Measurements from ENCODE around the gene C21orf58.
A peak's percentile ranks its signal among the peaks of the same experiment; 100 is the strongest.

C21orf58 gene

DNA sequence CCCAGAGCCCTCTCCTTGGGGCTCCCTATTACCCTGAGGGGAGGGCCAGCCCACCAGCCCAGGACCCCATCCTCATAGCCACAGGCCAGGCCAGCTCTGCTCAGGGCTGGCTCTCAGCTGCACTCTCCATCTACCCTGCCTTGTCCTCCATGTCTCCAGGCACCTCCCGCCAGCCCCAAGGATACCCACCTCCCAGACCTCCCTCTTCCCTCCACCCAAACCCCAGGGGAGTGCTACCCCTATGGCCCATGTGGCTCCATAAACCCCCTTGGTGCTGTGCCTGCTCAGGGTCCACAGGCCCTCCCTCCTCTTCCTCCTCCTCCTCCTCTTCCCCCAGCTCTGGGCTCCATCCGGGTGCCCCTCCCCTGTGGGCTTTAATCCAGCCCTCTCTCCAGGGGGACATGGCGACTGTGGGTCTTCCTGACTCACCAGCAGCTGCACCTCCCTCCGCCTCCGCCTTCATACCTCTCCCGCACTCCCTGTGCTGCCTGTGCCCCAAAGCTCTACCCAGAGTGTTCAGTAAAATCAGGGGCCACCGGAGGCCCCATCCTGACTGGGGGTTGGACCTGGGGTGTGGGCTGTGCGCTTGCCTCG lies 28.4 kb downstream of the C21orf58 start:
- DNase-seq (ENCODE audit: low spot score) = no peak

- no peak for DNase-seq (ENCODE audit: low spot score)
These were observed 29.0 kb downstream of the C21orf58 start for GRCh38 chr21:46294647-46295176.

DNA sequence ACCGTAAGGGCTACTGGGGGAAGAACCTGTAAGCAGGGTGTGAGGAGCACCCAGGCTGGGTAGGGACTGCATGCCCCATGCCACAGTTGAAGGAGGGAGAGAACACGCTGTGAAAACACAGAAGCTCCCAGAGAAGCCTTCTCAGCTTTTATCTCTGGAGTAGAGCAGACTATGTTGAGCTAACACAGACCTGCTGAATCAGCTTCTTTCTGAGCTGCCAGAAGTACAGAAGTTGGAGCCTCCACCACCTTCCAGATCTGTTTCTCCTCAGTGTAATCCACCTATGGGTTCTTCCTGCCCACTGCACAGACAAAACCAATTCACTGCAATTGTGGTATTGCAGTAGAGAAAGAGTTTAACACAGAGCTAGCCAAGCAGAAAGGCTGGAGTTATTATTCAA lies 32.1 kb downstream of the C21orf58 start:
- no peak for DNase-seq (ENCODE audit: low spot score)

DNA sequence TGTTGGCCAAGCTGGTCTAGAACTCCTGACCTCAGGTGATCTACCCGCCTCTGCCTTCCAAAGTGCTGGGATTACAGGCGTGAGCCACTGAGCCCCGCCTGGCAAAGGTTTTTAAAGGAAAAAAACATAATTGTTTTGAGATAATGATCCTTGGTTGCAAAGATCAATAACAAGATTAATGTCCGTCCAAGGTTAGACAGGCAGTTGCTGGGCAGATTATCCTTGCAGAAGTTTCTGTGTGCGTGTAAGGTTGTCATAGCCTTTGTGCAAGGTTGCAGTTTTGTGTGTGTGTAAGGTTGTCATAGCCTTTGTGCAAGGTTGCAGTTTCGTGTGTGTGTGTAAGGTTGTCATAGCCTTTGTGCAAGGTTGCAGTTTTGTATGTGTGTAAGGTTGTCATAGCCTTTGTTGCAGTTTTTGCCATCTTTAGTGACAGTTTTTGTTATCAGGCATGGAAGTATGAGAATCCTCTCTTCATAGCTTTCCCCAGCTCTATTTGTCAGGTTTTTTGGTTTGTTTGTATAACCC lies 34.0 kb downstream of the C21orf58 start:
- no peak for DNase-seq (ENCODE audit: low spot score)

GRCh38 chr21:46287541-46287940 lies 36.1 kb downstream of the C21orf58 start:
- DNase-seq (ENCODE audit: low spot score) = no peak

- DNase-seq (ENCODE audit: low spot score) = no peak
These were observed 37.0 kb downstream of the C21orf58 start for GRCh38 chr21:46286648-46287002.

DNA sequence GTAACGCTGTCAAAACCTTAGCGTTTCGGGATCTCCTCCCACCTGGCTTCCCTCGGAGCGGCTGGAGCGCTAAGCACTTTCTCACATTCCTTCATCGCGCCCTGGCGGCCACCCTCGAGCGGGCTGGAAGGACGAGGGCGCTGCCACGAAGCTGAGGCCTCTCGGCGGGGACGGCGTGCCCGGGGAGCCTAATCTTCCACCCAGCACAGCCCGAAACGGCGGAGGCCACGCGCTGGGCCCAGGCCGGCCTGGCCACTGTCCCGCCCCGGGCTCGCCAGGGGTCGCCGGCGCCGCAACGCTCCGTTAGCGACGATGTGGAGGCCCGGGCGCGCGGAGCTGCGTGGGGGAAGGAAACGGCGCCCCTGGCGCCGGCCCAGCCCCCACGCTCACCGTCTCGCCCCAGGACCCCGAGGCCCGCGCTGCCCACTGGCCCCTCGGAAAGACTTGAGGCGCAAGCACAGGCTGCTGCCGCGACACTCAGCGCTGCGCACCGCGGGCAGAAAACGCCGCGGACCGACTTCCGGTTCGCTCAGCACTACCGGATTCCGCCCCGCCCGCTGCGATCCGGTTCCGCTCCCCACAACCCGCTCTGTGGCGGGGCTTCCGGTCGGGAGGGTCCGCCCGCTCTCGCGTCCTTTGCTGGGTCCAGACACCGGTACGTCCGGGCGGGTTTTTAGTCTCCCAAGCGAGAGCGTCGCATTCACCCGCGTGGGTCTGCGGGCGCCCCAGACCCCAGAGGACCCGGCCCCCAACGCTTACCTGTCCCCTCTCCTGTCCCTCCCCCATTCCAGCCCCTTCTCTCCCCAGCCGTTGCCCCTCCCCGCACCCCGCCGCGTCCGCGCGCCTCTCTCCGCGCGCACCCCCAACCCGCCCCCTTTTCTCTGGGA lies 37.7 kb downstream of the C21orf58 start, which contains the start of gene YBEY:
TSS of gene YBEY (plus strand) at position 582 of the 887 bp plus-strand sequence. CDS start 572 bp downstream, outside the sequence.
- DNase-seq (ENCODE audit: low spot score) = peak; percentile 91

- DNase-seq (ENCODE audit: low spot score) = no peak
These were observed 38.4 kb downstream of the C21orf58 start, which contains the start of gene MCM3AP for GRCh38 chr21:46285206-46285661. Gene MCM3AP (minus strand): TSS chr21:46285611. CDS start chr21:46285286, 325 bp downstream.

- DNase-seq (ENCODE audit: low spot score) = no peak
These were observed 38.9 kb downstream of the C21orf58 start for GRCh38 chr21:46284733-46285132.

GRCh38 chr21:46284077-46284644 lies 39.5 kb downstream of the C21orf58 start:
- no peak for DNase-seq (ENCODE audit: low spot score)

DNA sequence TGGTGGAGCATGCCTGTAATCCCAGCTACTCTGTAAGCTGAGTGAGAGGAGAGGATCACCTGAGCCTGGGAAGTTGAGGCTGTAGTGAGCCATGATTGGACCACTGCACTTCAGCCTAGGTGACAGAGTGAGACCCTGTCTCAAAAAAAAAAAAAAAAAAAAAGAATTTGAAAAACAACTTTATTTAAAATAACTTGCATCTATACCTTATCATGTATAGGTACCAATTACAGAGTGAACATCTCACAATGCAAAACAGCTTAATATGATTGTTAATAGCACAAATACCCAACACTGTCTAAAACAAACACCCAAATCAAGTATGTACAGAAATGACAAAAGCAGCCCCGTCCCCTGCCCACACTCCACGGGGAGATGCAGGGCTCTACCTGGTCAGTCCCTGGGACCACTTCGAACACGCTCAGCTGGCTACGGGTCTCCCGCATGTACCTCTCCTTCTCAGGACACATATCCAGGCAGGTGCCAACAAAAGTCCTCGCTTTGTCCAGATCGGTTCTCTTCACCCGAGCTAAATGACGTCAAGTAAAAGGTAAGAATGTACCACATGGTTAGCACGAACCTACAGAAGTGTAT lies 48.8 kb downstream of the C21orf58 start:
- DNase-seq (ENCODE audit: low spot score) = no peak

DNA sequence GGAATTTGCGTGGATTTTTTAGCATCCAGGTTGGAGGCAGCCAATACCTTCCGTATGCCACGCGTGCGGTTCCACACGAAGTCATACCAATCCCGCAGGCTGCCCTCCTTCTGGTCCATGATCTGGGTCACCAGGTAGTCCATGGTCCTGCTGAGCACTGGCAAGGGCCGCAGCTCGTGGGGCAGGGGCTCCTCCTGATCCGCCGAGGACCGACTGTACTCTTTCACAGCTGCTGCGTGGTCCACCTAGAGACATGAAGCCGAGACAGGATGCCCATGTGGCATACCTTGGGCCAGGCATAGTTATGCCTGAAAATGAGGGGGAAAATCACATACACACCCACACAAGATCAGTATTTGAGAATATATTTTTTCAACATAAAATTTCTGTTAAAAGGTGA lies 50.3 kb downstream of the C21orf58 start:
- no peak for DNase-seq (ENCODE audit: low spot score)

DNA sequence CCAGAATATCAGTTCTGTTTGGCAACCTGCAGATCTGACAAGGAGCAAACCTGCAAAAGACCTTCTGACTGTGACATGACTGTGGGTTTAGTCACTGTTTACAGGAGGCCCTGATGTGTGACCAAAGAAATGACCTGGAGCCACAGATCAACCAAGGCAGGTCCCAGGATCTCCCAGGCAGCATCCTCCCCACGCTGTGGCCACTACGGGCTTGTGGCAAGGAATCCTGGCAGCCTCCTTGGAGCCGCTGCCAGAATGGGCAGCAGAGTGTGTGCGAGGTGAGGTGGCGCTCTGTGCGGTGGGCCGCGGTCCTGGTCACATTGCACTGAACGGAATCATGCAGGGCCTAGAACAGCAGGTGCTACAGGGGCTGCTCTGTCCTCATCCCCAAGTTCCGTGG lies 54.2 kb downstream of the C21orf58 start:
- DNase-seq (ENCODE audit: low spot score) = no peak

GRCh38 chr21:46268371-46268770 lies 55.3 kb downstream of the C21orf58 start:
- no peak for DNase-seq (ENCODE audit: low spot score)

DNA sequence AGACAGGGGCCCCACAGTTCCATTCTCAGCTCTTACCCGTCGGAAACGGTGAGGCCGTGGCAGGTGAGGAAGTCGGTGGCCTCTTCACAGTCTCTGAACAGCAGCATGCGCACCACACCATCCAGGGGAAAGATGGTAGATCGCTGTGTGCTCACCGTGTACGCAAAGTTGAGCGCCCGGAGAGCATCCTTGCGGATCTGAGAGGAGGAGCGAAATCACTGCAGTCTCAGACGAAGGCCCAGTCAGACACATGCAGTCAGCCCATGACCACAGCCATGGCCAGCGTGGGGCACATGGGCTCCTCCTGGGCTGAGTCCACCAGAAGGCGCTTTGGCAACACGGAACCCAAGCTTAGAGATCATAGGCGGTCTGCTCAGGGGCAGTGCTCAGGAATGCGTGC lies 56.7 kb downstream of the C21orf58 start:
- no peak for DNase-seq (ENCODE audit: low spot score)

- no peak for DNase-seq (ENCODE audit: low spot score)
These were observed 57.7 kb downstream of the C21orf58 start for GRCh38 chr21:46265736-46266525.

DNA sequence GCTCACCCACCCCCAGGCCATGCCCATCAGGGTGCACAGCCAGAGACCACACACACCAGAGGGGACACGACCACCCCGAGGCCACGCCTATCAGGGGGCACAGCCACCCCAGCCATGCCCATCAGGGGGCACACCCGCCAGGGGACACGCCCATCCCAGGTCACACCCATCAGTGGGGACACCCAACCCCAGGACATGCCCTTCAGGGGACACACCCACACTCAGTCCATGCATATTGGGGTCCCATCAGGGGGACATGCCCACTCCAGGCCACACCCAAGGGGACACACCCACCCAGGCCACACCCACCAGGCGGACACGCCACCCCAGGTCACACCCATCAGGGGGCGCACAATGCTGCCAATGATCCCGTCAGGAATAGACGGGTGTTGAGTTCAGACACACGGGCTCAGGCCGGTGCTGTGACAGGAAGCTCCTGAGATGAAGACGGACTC lies 59.0 kb downstream of the C21orf58 start:
- no peak for DNase-seq (ENCODE audit: low spot score)

DNA sequence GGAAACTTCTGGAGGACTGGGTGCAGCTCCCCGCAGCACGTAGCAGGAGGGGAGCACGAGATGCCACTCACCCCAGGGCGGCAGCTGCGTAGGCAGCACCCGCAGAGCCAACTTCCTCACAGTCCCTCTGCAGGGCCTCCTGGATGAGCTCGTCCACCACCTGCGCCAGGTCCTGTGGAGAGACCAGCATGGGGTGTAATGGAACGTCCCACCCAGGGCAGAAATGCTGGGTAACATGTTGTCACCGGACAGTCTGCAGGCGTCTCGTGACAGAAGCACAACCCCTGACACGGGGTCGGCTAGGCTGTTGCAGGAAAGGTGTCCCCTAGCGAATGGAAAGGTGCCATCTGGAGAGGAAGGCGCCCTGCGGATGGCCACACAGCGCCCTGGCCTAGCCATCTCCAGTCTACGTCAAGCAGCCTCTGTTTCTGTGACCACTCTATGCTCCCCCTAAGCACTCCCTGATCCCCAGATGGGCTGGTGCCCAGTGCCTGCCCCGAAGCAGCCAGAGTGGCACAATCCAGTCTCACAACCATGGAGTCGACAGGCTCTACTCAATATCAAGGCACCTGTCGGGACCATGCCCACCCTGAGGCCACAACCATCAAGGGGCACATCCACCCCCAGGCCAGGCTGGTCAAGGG lies 59.5 kb downstream of the C21orf58 start:
- no peak for DNase-seq (ENCODE audit: low spot score)

DNA sequence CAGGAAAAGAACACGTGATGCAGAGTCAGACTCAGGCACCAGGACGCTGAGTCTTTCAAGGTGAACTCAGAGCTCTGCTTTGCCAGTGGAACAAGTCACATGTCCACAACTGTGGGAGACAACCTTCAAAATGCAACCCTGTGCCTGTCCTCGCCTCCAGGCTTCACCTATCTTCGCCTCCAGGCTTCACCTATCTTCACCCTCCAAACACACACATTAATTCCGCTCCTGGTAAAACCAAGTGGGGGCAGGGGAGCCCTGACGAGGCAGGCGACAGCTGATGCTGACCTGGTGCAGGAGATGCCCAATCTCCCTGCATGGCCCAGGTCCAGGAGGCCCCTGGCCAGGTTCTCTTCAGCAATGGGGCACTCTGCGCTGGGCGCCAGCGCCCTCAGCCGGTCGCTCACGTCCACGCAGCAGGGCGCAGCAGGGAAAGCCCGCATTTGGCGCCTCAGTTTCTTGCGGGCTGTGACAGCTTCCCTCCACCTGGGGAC lies 67.1 kb downstream of the C21orf58 start:
- no peak for DNase-seq (ENCODE audit: low spot score)

GRCh38 chr21:46255758-46256337 lies 67.8 kb downstream of the C21orf58 start:
- DNase-seq (ENCODE audit: low spot score) = no peak
